WTC11 (cell line): ENCODE results near the gene DGKA. TPM values are rescaled to one million over a fixed set of nuclear protein-coding genes. Genes with fewer than 3 reads are reported as not detected.
"Not testable (repeated sequence)": the region's sequence is repeated elsewhere in the genome, so short reads cannot be mapped to it uniquely, and the experiment has no call there.

ENCODE experiments used
- ATAC-seq: fragments of 200-7000 bp; cut with Tn5 transposase; 2 replicates; pipeline ENCODE4 v1.10.0; 2021; ENCODE audit warnings: mild to moderate bottlenecking, moderate library complexity
- CTCF ChIA-PET: fragments of 300-600 bp; sonication (Branson Sonifier 250); formaldehyde crosslinking; loops from one replicate; lab custom pipeline; 2021; ENCODE audit warnings: antibody characterized with exemption; lab: Charles Lee
- POLR2A ChIA-PET: fragments of 350-600 bp; sonication (Branson Sonifier 250); formaldehyde crosslinking; loops from one replicate; lab custom pipeline; 2021; ENCODE audit warnings: antibody characterized with exemption; lab: Charles Lee
- DNase-seq: peaks from one replicate; pipeline ENCODE4 v3.0.0; 2021; ENCODE audit warnings: low spot score
- H3K27ac Mint-ChIP-seq: 2 replicates; pipeline ENCODE4 v1.8.0; 2021; ENCODE audit warnings: mixed read lengths
- H3K27me3 Mint-ChIP-seq: 2 replicates; pipeline ENCODE4 v1.8.0; 2021; ENCODE audit warnings: low read depth, mild to moderate bottlenecking, moderate library complexity, mixed read lengths
- H3K36me3 Mint-ChIP-seq: 2 replicates; pipeline ENCODE4 v1.8.0; 2021; ENCODE audit warnings: mixed read lengths
- H3K4me1 Mint-ChIP-seq: 2 replicates; pipeline ENCODE4 v1.8.0; 2022; ENCODE audit warnings: mixed read lengths
- H3K4me3 Mint-ChIP-seq: 2 replicates; pipeline ENCODE4 v1.8.0; 2021; ENCODE audit warnings: mild to moderate bottlenecking, moderate library complexity, mixed read lengths
- H3K9me3 Mint-ChIP-seq: 2 replicates; pipeline ENCODE4 v1.8.0; 2021; ENCODE audit warnings: mixed read lengths
- CTCF ChIP-seq: fragments of 200-600 bp; IDR thresholded peaks from 2 replicates; pipeline ENCODE4 v1.8.0; 2022; ENCODE audit warnings: antibody characterized with exemption
- ELF4 ChIP-seq: sonication (generic); formaldehyde crosslinking; IDR thresholded peaks from 2 replicates; pipeline ENCODE4 v1.8.1; 2022; ENCODE audit warnings: low read depth, mild to moderate bottlenecking, moderate library complexity, missing genetic modification reagents
- GTF2I ChIP-seq: fragments of 250-450 bp; sonication (Bioruptor Pico); conservative IDR thresholded peaks from 2 replicates; pipeline ENCODE4 v1.4.0; 2021; ENCODE audit warnings: mild to moderate bottlenecking
- KAT7 ChIP-seq: sonication (generic); formaldehyde crosslinking; IDR thresholded peaks from 2 replicates; pipeline ENCODE4 v1.8.1; 2023; ENCODE audit warnings: missing genetic modification reagents, mild to moderate bottlenecking, borderline replicate concordance
- NR2C2 ChIP-seq: sonication (generic); formaldehyde crosslinking; IDR thresholded peaks from 2 replicates; pipeline ENCODE4 v1.8.0; 2022; ENCODE audit warnings: mild to moderate bottlenecking, missing genetic modification reagents
- RELA ChIP-seq: sonication (generic); formaldehyde crosslinking; IDR thresholded peaks from 2 replicates; pipeline ENCODE4 v1.8.1; 2022; ENCODE audit warnings: missing genetic modification reagents, mild to moderate bottlenecking, borderline replicate concordance
- RORB ChIP-seq: fragments of 250-450 bp; sonication (Bioruptor Pico); IDR thresholded peaks from 2 replicates; pipeline ENCODE4 v1.9.0; 2021; ENCODE audit warnings: mild to moderate bottlenecking
- ZBTB21 ChIP-seq: sonication (generic); formaldehyde crosslinking; IDR thresholded peaks from 2 replicates; pipeline ENCODE4 v1.8.1; 2023; ENCODE audit warnings: mild to moderate bottlenecking, missing genetic modification reagents, borderline replicate concordance
- ZNF121 ChIP-seq: sonication (generic); formaldehyde crosslinking; IDR thresholded peaks from 2 replicates; pipeline ENCODE4 v1.8.0; 2023; ENCODE audit warnings: missing genetic modification reagents
- ZNF425 ChIP-seq: fragments of 250-450 bp; sonication (Bioruptor Pico); conservative IDR thresholded peaks from 2 replicates; pipeline ENCODE4 v1.9.0; 2021; ENCODE audit warnings: mild to moderate bottlenecking
- total RNA-seq: library from RNA; stranded (reverse); gene quantifications from 3 replicates; pipeline ENCODE4 v1.2.3, GENCODE V29; 2021

DGKA gene
- total RNA-seq, 1 experiment from 2014 or later, result 25.5 TPM

- no peaks in the 10 kb centered on the region for H3K9me3 Mint-ChIP-seq
- CTCF ChIA-PET, result no interaction called here
- H3K4me3 Mint-ChIP-seq, result no peak overlapping the region
- peak overlapping the region; percentile 68; the same call in 1 of the 2 replicates for H3K27ac Mint-ChIP-seq
- no peak for ATAC-seq
- no peak for TF ChIP-seq CTCF
- H3K27me3 Mint-ChIP-seq, result no peaks in the 10 kb centered on the region
- H3K4me1 Mint-ChIP-seq, result no peaks in the 10 kb centered on the region; the same call in 1 of the 2 replicates
- H3K36me3 Mint-ChIP-seq, result peaks cover 39% of the 10 kb centered on the region
- POLR2A ChIA-PET, result interaction anchor here (0.7 kb wide), 1 partner anchor 37 kb away, joined by 3 read pairs; no protein-coding TSS in a partner anchor
- no peak for DNase-seq
Measured at GRCh38 chr12:55978393-55978792, 47.4 kb downstream of the DGKA start.

GRCh38 chr12:55979069-55979468, 48.1 kb downstream of the DGKA start:
- TF ChIP-seq RORB (CRISPR knock-in tag), result no peak
- Mint-ChIP-seq H3K4me3 (no peak overlapping the region), H3K36me3 (peaks cover 43% of the 10 kb centered on the region), H3K4me1 (no peaks in the 10 kb centered on the region; the same call in 1 of the 2 replicates), H3K27me3 (no peaks in the 10 kb centered on the region), H3K9me3 (no peaks in the 10 kb centered on the region), H3K27ac (peak overlapping the region; percentile 46; the same call in 1 of the 2 replicates)
- no peak for DNase-seq
- CTCF ChIA-PET, result interaction anchor here (0.7 kb wide), 1 partner anchor 57 kb away, joined by 3 read pairs; no protein-coding TSS in a partner anchor
- POLR2A ChIA-PET, result no interaction called here
- ATAC-seq, result no peak

GRCh38 chr12:55981882-55982281, 50.9 kb downstream of the DGKA start:
- not testable (repeated sequence) for H3K27me3 Mint-ChIP-seq, H3K9me3 Mint-ChIP-seq, DNase-seq, H3K4me3 Mint-ChIP-seq, H3K27ac Mint-ChIP-seq, ATAC-seq, H3K4me1 Mint-ChIP-seq
- ChIA-PET POLR2A (interaction anchor here (3.3 kb wide), 1 partner anchor 8 kb away, joined by 12 read pairs; the partner anchor contains the start of gene RAB5B), CTCF (interaction anchor here (0.5 to 1.5 kb wide), 3 partner anchors 14 to 55 kb away, joined by 4 to 6 read pairs (median 5); partner anchors contain the start of gene SUOX)
- H3K36me3 Mint-ChIP-seq, result peaks cover 37% of the 10 kb centered on the region

GRCh38 chr12:55982319-55982936, 51.5 kb downstream of the DGKA start:
- H3K4me3 Mint-ChIP-seq, result no peak overlapping the region
- no peak for ATAC-seq
- TF ChIP-seq ZNF121 (peak; percentile 76), ZNF425 (CRISPR knock-in tag) (no peak), NR2C2 (CRISPR knock-in tag) (no peak), GTF2I (CRISPR knock-in tag) (no peak), KAT7 (CRISPR knock-in tag) (no peak)
- POLR2A ChIA-PET, result interaction anchor here (3.3 kb wide), 1 partner anchor 8 kb away, joined by 12 read pairs; the partner anchor contains the start of gene RAB5B
- H3K36me3 Mint-ChIP-seq, result peaks cover 36% of the 10 kb centered on the region
- H3K9me3 Mint-ChIP-seq, result no peaks in the 10 kb centered on the region
- no peak overlapping the region; the same call in 1 of the 2 replicates for H3K27ac Mint-ChIP-seq
- no peaks in the 10 kb centered on the region for H3K4me1 Mint-ChIP-seq
- DNase-seq, result no peak
- no peaks in the 10 kb centered on the region for H3K27me3 Mint-ChIP-seq
- CTCF ChIA-PET, result interaction anchor here (0.5 to 1.5 kb wide), 3 partner anchors 14 to 55 kb away, joined by 4 to 6 read pairs (median 5); partner anchors contain the start of gene SUOX

GRCh38 chr12:55983232-55983842, 52.4 kb downstream of the DGKA start:
- no peaks in the 10 kb centered on the region for H3K9me3 Mint-ChIP-seq
- TF ChIP-seq ELF4 (CRISPR knock-in tag), result no peak
- no peak for TF ChIP-seq ZBTB21 (CRISPR knock-in tag)
- TF ChIP-seq RELA (CRISPR knock-in tag), result no peak
- no peaks in the 10 kb centered on the region for H3K27me3 Mint-ChIP-seq
- no peak for ATAC-seq
- no peaks in the 10 kb centered on the region for H3K4me1 Mint-ChIP-seq
- ChIA-PET CTCF (interaction anchor here (1.2 to 1.3 kb wide), 2 partner anchors 13 kb away, joined by 3 to 5 read pairs; no protein-coding TSS in a partner anchor), POLR2A (interaction anchor here (3.3 kb wide), 1 partner anchor 9 kb away, joined by 12 read pairs; the partner anchor contains the start of gene RAB5B)
- peaks cover 35% of the 10 kb centered on the region for H3K36me3 Mint-ChIP-seq
- H3K4me3 Mint-ChIP-seq, result no peak overlapping the region
- H3K27ac Mint-ChIP-seq, result no peak overlapping the region
- no peak for DNase-seq
